Neural progenitor cell (in vitro differentiated cells): ENCODE measurements around the gene ZPR1. TPM values are rescaled to one million over a fixed set of nuclear protein-coding genes. Genes with fewer than 3 reads are reported as not detected.

Source experiments
- DNase-seq: peaks from one replicate; pipeline ENCODE4 v3.0.0-alpha.2; 2016; ENCODE audit warnings: low spot score
- H2AFZ ChIP-seq: fragments of 200-600 bp; sonication (generic); replicated peaks from 2 replicates; pipeline ENCODE4 v1.6.1; 2016; ENCODE audit warnings: antibody characterized with exemption
- H3F3A ChIP-seq: fragments of 200-600 bp; sonication (generic); 2 replicates; pipeline ENCODE4 v1.6.1; 2016; ENCODE audit warnings: antibody characterized with exemption, low read depth
- H3K27ac ChIP-seq: fragments of 200-600 bp; sonication (generic); 2 replicates; pipeline ENCODE4 v1.5.1; 2016; ENCODE audit warnings: mild to moderate bottlenecking
- H3K27me3 ChIP-seq: fragments of 200-600 bp; sonication (generic); 2 replicates; pipeline ENCODE4 v1.6.1; 2016; ENCODE audit warnings: mild to moderate bottlenecking, moderate library complexity
- H3K36me3 ChIP-seq: fragments of 200-600 bp; sonication (generic); 2 replicates; pipeline ENCODE4 v1.5.1; 2016
- H3K4me1 ChIP-seq: fragments of 200-600 bp; sonication (generic); 2 replicates; pipeline ENCODE4 v1.6.1; 2016; ENCODE audit warnings: mixed run types
- H3K4me2 ChIP-seq: fragments of 200-600 bp; sonication (generic); 2 replicates; pipeline ENCODE4 v1.6.1; 2016
- H3K4me3 ChIP-seq: fragments of 200-600 bp; sonication (generic); 2 replicates; pipeline ENCODE4 v1.5.1; 2016
- H3K79me2 ChIP-seq: fragments of 200-600 bp; sonication (generic); 2 replicates; pipeline ENCODE4 v1.6.1; 2016; ENCODE audit warnings: low read depth
- H3K9ac ChIP-seq: fragments of 200-600 bp; sonication (generic); 2 replicates; pipeline ENCODE4 v1.6.1; 2016
- H3K9me3 ChIP-seq: fragments of 200-600 bp; sonication (generic); 2 replicates; pipeline ENCODE4 v1.5.1; 2016; ENCODE audit warnings: low read depth
- H4K20me1 ChIP-seq: fragments of 200-600 bp; sonication (generic); 2 replicates; pipeline ENCODE4 v1.6.1; 2016; ENCODE audit warnings: low read depth
- H3K27ac Mint-ChIP-seq: 3 replicates; pipeline ENCODE4 v1.8.0; 2021; ENCODE audit warnings: mixed read lengths
- H3K27me3 Mint-ChIP-seq: 2 replicates; pipeline ENCODE4 v1.8.0; 2022; ENCODE audit warnings: low read depth, mild to moderate bottlenecking, inconsistent platforms, moderate library complexity, mixed read lengths; ENCODE audit not compliant: insufficient read depth
- H3K36me3 Mint-ChIP-seq: 3 replicates; pipeline ENCODE4 v1.8.0; 2021; ENCODE audit warnings: mixed read lengths
- H3K4me1 Mint-ChIP-seq: 3 replicates; pipeline ENCODE4 v1.8.0; 2021; ENCODE audit warnings: mixed read lengths
- H3K4me3 Mint-ChIP-seq: 3 replicates; pipeline ENCODE4 v1.8.0; 2021; ENCODE audit warnings: mild to moderate bottlenecking, moderate library complexity, mixed read lengths
- H3K9me3 Mint-ChIP-seq: 3 replicates; pipeline ENCODE4 v1.8.0; 2020; ENCODE audit warnings: mixed read lengths
- EZH2 ChIP-seq: fragments of 200-600 bp; sonication (generic); IDR thresholded peaks from 2 replicates; pipeline ENCODE4 v1.6.1; 2017; ENCODE audit warnings: antibody characterized with exemption, mild to moderate bottlenecking, moderate library complexity
- EZH2phosphoT487 ChIP-seq: fragments of 200-600 bp; sonication (generic); IDR thresholded peaks from 2 replicates; pipeline ENCODE4 v1.6.1; 2017; ENCODE audit warnings: antibody characterized with exemption
- total RNA-seq: library from RNA; depleted of rRNA; stranded (reverse); fragments of >200 nt; gene quantifications from 2 replicates; pipeline ENCODE4 v1.2.3, GENCODE V29; 2015; ENCODE audit warnings: low replicate concordance
- TF ChIP-seq, protein P1 (sequence below): fragments of 200-600 bp; sonication (generic); IDR thresholded peaks from 2 replicates; pipeline ENCODE4 v1.5.1; 2017; ENCODE audit warnings: antibody characterized with exemption, mild to moderate bottlenecking

ZPR1 gene
- total RNA-seq, 1 donor from 2014 or later = 38.5 TPM

DNA sequence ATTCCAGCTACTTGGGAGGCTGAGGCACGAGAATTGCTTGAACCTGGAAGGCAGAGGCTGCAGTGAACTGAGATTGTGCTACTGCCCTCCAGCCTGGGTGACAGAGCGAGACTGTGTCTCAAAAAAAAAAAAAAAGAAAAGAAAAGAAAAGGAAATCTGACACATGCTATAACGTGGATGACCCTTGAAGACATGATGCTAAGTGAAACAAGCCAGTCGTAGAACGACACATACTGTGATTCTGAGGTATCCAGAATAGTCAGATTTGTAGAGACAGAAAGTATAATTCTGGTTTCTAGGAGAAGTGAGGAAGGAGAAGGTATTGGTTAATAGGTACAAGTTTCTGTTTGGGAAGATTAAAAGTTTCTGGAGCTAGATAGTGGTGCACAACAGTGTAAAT lies 10.5 kb upstream of the ZPR1 start:
- no peak for DNase-seq
- Mint-ChIP-seq H3K27ac (no peak overlapping the region), H3K36me3 (no peaks in the 10 kb centered on the region), H3K9me3 (peaks cover 4% of the 10 kb centered on the region), H3K4me1 (no peaks in the 10 kb centered on the region), H3K4me3 (no peak overlapping the region), H3K27me3 (peaks cover 2% of the 10 kb centered on the region)
- H3K27me3 ChIP-seq = no peaks in the 10 kb centered on the region
- H3K27ac ChIP-seq = no peak overlapping the region
- TF ChIP-seq, protein P1, sequence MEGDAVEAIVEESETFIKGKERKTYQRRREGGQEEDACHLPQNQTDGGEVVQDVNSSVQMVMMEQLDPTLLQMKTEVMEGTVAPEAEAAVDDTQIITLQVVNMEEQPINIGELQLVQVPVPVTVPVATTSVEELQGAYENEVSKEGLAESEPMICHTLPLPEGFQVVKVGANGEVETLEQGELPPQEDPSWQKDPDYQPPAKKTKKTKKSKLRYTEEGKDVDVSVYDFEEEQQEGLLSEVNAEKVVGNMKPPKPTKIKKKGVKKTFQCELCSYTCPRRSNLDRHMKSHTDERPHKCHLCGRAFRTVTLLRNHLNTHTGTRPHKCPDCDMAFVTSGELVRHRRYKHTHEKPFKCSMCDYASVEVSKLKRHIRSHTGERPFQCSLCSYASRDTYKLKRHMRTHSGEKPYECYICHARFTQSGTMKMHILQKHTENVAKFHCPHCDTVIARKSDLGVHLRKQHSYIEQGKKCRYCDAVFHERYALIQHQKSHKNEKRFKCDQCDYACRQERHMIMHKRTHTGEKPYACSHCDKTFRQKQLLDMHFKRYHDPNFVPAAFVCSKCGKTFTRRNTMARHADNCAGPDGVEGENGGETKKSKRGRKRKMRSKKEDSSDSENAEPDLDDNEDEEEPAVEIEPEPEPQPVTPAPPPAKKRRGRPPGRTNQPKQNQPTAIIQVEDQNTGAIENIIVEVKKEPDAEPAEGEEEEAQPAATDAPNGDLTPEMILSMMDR = no peak
- TF ChIP-seq EZH2phosphoT487 (no peak), EZH2 (no peak)
- no peaks in the 10 kb centered on the region for H3K36me3 ChIP-seq
- no peak overlapping the region for H3K9ac ChIP-seq
- H3F3A ChIP-seq = no peaks in the 10 kb centered on the region
- no peak overlapping the region for H3K4me2 ChIP-seq
- H3K4me3 ChIP-seq = no peak overlapping the region
- no peaks in the 10 kb centered on the region for H4K20me1 ChIP-seq
- H3K4me1 ChIP-seq = no peaks in the 10 kb centered on the region
- H3K79me2 ChIP-seq = no peaks in the 10 kb centered on the region
- H3K9me3 ChIP-seq = no peaks in the 10 kb centered on the region
- H2AFZ ChIP-seq = no peak overlapping the region

DNA sequence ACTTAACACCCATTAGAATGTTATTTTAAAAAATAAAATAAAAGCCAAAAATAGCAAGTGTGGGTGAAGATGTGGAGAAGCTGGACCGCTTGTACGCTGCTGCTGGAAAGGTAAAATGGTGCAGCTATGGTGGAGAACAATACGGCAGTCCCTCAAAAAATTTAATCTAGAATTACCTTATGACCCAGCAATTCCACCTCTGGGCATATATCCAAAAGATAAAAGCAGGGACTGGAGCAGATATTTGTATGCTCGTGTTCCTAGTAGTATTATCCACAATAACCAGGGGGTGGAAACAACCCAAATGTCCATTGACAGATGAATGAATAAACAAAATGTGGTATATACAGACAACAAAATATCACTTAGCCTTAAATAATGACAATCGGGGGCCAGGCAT lies 10.0 kb upstream of the ZPR1 start:
- no peaks in the 10 kb centered on the region for H3K36me3 Mint-ChIP-seq
- no peak for DNase-seq
- no peak overlapping the region for H3K27ac Mint-ChIP-seq
- Histone ChIP-seq H3K9me3 (no peaks in the 10 kb centered on the region), H3K4me1 (peaks cover under 1% of the 10 kb centered on the region), H3K27ac (no peak overlapping the region), H3K27me3 (no peaks in the 10 kb centered on the region), H3K79me2 (no peaks in the 10 kb centered on the region), H3K36me3 (no peaks in the 10 kb centered on the region), H3K4me2 (no peak overlapping the region), H4K20me1 (no peaks in the 10 kb centered on the region), H3F3A (no peaks in the 10 kb centered on the region), H3K4me3 (no peak overlapping the region), H3K9ac (no peak overlapping the region), H2AFZ (no peak overlapping the region)
- H3K4me1 Mint-ChIP-seq = no peaks in the 10 kb centered on the region
- H3K9me3 Mint-ChIP-seq = peaks cover 4% of the 10 kb centered on the region
- no peak overlapping the region for H3K4me3 Mint-ChIP-seq
- TF ChIP-seq, protein P1 = no peak
- no peak for TF ChIP-seq EZH2phosphoT487
- no peak for TF ChIP-seq EZH2
- H3K27me3 Mint-ChIP-seq = peaks cover 2% of the 10 kb centered on the region

DNA sequence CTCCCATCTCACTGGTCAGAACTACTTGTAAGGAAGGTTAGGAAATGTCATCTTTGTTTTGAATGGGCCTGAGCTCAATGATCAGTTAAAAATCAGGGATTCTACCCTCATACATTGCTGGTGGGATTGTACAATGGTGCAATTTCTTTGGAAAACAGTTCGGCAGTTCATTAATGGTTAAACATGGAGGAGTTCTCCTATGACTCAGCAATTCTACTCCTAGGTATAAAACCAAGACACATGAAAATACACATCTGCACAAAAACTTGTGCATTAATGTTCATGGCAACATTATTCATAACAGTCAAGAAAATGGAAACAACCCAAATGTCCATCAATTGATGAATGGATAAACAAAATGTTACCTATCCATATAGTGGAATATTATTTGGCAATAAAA lies 8.7 kb upstream of the ZPR1 start:
- H3K79me2 ChIP-seq = no peaks in the 10 kb centered on the region
- no peak for DNase-seq
- no peaks in the 10 kb centered on the region for H4K20me1 ChIP-seq
- no peaks in the 10 kb centered on the region for H3F3A ChIP-seq
- no peak overlapping the region for H3K4me3 ChIP-seq
- Mint-ChIP-seq H3K27ac (no peak overlapping the region), H3K27me3 (peaks cover 2% of the 10 kb centered on the region), H3K4me3 (no peak overlapping the region), H3K36me3 (no peaks in the 10 kb centered on the region), H3K9me3 (peaks cover 4% of the 10 kb centered on the region), H3K4me1 (no peaks in the 10 kb centered on the region)
- TF ChIP-seq, protein P1 = no peak
- no peak for TF ChIP-seq EZH2
- no peak for TF ChIP-seq EZH2phosphoT487
- no peak overlapping the region for H3K9ac ChIP-seq
- H3K27me3 ChIP-seq = no peaks in the 10 kb centered on the region
- H3K4me2 ChIP-seq = no peak overlapping the region
- H3K36me3 ChIP-seq = no peaks in the 10 kb centered on the region
- no peaks in the 10 kb centered on the region for H3K9me3 ChIP-seq
- no peak overlapping the region for H2AFZ ChIP-seq
- H3K4me1 ChIP-seq = peaks cover 5% of the 10 kb centered on the region
- no peak overlapping the region for H3K27ac ChIP-seq

DNA sequence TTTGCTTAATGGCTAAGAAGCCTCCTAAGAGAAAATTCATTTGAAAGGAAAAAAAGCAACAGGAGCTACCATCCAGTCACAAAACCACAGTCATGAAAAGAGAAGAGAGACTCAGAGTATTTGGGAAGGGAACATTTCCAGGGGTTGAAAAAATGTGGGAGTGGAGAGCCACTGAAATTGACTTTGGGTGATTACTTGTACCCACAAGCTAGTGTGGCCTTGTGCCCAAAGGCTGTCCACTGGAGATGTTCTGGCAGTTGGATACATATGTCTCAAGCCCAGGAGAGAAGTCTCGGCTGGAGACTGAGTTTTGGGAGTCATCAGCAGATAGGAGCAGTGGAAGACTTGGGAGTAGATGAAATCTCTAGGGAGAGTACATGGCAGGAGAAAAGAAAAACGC lies 7.0 kb upstream of the ZPR1 start:
- no peak overlapping the region for H3K4me3 Mint-ChIP-seq
- Histone ChIP-seq H3F3A (no peaks in the 10 kb centered on the region), H3K9me3 (no peaks in the 10 kb centered on the region), H3K36me3 (no peaks in the 10 kb centered on the region), H3K9ac (no peak overlapping the region), H4K20me1 (no peaks in the 10 kb centered on the region), H3K27me3 (peaks cover 11% of the 10 kb centered on the region), H2AFZ (no peak overlapping the region), H3K79me2 (no peaks in the 10 kb centered on the region), H3K4me3 (no peak overlapping the region), H3K4me1 (peaks cover 5% of the 10 kb centered on the region), H3K27ac (no peak overlapping the region), H3K4me2 (no peak overlapping the region)
- peaks cover 5% of the 10 kb centered on the region for H3K4me1 Mint-ChIP-seq
- H3K27me3 Mint-ChIP-seq = peaks cover 6% of the 10 kb centered on the region
- TF ChIP-seq EZH2phosphoT487 = no peak
- TF ChIP-seq, protein P1 = no peak
- TF ChIP-seq EZH2 = no peak
- H3K36me3 Mint-ChIP-seq = no peaks in the 10 kb centered on the region
- H3K9me3 Mint-ChIP-seq = peaks cover 4% of the 10 kb centered on the region
- no peak overlapping the region for H3K27ac Mint-ChIP-seq
- DNase-seq = no peak
